D721Med (cell line): ENCODE results near the gene POLR2J2.
"Not testable (repeated sequence)": the region's sequence is repeated elsewhere in the genome, so short reads cannot be mapped to it uniquely, and the experiment has no call there.

ENCODE experiments used
- DNase-seq: peaks from one replicate; pipeline ENCODE4 v3.0.0; 2011; ENCODE audit warnings: low spot score; ENCODE audit not compliant: insufficient read length
- FAIRE-seq: peaks from 2 replicates; lab custom pipeline; 2011; peaks lifted over from hg19 to GRCh38; lab: Jason Lieb, UNC
- TF ChIP-seq, protein P1 (sequence below): IDR thresholded peaks from 2 replicates; pipeline ENCODE4 v1.5.1; 2012; ENCODE audit warnings: mild to moderate bottlenecking, control low read depth; ENCODE audit not compliant: insufficient read depth; ENCODE audit errors: missing control alignments

POLR2J2 gene

GRCh38 chr7:102671166-102671955, at the start of gene POLR2J2:
TSS of gene POLR2J2 (minus strand) at chr7:102671663. CDS start at chr7:102671601, 62 bp downstream.
- TF ChIP-seq, protein P1, sequence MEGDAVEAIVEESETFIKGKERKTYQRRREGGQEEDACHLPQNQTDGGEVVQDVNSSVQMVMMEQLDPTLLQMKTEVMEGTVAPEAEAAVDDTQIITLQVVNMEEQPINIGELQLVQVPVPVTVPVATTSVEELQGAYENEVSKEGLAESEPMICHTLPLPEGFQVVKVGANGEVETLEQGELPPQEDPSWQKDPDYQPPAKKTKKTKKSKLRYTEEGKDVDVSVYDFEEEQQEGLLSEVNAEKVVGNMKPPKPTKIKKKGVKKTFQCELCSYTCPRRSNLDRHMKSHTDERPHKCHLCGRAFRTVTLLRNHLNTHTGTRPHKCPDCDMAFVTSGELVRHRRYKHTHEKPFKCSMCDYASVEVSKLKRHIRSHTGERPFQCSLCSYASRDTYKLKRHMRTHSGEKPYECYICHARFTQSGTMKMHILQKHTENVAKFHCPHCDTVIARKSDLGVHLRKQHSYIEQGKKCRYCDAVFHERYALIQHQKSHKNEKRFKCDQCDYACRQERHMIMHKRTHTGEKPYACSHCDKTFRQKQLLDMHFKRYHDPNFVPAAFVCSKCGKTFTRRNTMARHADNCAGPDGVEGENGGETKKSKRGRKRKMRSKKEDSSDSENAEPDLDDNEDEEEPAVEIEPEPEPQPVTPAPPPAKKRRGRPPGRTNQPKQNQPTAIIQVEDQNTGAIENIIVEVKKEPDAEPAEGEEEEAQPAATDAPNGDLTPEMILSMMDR: peak; percentile 19
- DNase-seq, FAIRE-seq: not testable (repeated sequence)

DNA sequence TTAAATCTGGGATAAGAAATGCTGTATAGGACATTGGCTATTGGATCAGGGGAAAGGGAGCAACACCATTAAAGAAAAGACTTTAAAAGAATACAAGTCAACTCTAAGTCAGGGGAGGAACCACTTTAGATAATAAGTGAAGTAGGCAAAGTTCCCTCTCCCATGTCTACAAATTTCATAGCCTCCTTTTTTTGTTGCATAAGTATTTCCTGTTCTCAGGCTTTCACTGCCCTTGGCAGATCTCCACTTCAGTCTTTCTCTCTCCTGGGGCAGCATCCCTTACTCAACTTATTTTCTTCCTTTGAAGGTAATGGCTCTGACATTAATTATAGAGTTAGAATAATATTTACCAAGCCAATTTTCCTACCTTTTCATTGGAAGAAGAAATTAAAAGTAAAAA, 47.0 kb upstream of the POLR2J2 start:
- FAIRE-seq: not testable (repeated sequence)

DNA sequence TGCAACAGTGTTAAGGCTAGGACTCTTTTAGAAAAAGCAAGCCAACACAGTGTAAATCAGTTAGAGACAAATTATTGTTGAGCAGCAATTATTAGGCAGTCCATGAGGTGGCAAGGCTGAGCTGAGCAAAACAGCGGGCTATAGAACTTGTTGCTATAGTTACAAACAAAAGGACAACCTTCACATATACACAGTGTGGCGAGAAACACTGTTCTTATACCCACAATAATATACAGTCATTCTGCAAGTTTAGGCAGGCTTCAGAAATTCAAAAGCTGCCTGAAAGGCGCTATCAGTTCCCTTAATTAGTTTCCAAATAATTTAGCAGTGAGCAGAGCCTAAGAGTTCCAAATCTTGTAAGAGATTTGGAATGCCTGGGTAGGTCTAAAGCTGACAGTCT, 44.3 kb upstream of the POLR2J2 start:
- not testable (repeated sequence) for DNase-seq, FAIRE-seq

More for the DNA sequence above, 47.0 kb upstream of the POLR2J2 start:
- not testable (repeated sequence) for DNase-seq

GRCh38 chr7:102714774-102715522, 43.5 kb upstream of the POLR2J2 start:
- not testable (repeated sequence) for DNase-seq, FAIRE-seq

GRCh38 chr7:102713691-102714080, 42.2 kb upstream of the POLR2J2 start:
- not testable (repeated sequence) for FAIRE-seq, DNase-seq

DNA sequence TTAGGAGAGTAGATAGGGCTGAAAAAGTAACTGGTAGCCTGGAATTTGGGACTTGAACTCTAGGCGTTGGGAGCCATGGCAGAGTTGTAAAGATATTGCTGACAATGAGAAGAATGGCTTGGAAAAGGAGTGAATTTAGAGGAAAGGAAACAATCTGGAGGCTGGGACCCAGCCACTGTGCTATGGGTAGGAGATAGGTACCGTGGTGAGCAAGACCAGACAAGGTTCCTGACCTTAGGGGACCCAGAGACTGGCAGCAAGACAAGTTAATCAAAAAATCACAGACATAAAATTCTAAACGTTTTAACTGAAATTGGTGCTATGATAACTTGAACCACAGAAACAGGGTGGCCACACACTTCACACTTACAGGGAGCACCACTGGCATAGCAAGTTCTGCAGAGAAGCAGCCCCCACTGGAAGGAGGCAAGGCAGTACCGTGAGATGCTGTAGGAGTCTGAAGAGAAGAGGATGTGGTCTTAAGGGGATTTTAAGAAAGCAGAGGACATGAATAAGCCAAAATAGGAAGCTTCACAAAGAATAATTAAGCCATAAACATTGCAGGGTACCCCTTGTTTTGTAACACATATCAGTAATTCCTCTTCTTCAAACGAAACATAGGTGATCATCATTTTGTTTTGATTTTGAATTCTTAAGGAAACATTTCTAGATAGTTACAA, 41.7 kb upstream of the POLR2J2 start:
- DNase-seq, FAIRE-seq: not testable (repeated sequence)

DNA sequence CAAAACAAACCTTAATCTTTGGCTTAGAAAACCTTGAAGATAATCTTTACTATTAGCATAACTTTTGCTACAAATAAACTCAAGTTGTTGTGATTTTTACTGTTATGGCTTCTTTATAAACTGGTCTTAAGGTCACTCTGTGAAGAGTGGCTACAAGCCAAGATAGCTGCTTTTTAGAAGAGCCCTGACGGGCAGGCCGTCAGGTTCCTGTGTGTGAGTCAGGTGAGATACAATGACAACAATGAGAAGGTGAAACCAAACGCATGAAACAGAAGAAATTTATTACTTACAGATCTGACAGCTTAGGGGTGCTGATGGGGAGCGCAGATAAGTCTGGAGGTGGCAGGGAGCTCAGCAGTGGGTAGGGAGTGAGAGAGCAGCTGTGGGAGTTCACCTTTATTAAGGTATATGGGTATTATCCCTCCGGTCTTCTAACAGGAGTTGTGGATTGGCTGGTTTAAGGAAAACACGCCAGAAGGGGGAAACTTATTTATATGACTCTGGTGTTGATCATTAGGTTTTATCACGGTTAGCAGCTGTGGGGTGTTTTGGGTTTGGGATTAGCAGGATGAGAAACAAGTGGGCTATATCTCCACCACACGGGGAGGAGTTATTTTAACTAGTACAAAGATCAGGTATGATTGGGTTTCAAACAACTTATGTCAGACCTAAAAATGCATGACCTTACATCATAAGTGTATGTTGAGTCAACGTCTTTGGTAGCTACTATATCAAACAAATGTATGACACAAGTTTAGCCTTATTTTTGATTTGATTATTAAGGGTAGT, 27.7 kb upstream of the POLR2J2 start:
- DNase-seq, FAIRE-seq: not testable (repeated sequence)

DNA sequence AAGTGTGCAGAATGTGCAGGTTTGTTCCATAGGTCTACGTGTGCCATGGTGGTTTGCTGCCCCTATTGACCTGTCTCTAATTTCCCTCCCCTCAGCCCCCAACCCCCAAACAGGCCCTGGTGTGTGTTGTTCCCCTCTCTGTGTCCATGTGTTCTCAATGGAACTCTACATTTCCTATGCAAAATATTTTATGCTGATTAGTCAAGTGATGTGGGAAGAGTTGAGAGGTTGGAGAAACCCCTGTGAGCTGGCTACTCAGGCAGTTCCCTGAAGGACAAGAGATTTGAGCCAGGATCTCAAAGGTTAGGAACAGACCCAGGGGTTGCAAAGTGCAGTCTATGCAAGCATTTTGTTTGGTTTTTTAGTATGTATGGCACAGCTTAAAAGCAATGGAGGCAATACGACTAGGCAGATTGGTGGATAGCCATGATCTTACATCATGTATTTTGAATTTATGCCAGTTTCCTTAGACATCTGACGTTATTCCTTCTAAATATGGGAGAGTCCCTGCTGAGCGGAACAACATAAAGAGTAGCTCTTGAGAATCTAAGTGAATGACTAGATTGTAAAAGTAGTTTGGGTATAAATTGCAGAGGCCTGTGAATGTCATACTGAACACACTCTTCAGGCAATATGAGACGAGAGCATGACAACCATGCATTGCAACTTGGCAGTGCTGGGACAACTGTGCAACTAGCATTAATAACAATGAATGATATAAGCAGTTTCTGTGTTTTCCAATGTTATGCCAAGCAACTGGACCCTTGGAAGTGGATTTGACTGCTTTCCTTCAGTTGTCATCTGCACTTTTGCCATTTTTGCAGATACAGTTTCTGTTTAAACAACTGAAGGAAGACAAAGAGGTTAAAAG, 26.4 kb upstream of the POLR2J2 start:
- not testable (repeated sequence) for DNase-seq, FAIRE-seq

GRCh38 chr7:102696009-102696408, 24.5 kb upstream of the POLR2J2 start:
- not testable (repeated sequence) for DNase-seq, FAIRE-seq

DNA sequence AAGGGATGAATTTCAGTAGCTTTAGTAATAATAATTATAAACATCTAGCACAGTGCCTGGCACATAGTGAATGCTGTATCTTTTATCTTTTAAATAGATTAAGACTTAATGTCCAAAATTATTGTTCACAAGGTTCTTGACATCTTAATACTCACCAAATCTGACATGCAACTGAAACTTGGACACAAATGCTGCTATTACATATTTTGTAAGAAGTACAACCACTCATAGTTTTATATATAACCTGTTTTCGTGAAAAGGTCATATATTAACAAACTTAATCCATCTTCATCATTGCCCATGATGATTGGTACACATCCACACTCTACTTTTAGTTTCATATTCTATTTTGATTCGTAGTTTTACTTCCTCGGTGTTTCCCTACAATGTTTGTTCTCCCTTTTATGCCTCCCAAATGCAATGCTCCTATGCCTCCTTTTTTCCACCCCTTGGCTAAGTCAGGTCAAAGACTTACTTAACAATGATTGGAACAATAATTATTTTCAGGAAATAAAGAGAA, 23.6 kb upstream of the POLR2J2 start:
- not testable (repeated sequence) for FAIRE-seq

DNA sequence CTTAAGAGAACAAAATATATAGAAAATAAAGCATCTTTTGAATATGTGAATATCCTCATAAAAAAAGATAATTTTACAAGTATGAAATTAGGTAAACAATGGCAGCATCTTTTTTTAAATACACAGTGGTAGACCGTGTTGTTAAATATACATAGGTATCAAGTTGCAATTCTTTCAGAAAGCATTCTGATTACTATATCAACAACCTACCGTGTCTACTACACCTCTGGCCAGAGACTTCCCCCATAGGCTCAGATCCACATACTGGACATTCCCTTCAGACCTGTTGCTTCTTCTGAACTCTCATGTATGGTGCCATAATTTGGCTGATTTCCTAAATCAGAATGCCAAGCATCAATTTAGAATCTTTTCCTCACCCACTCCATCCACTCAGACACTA, 22.5 kb upstream of the POLR2J2 start:
- FAIRE-seq, DNase-seq: not testable (repeated sequence)

More for the DNA sequence above, 23.6 kb upstream of the POLR2J2 start:
- DNase-seq: not testable (repeated sequence)

GRCh38 chr7:102690602-102691001, 19.1 kb upstream of the POLR2J2 start:
- FAIRE-seq, DNase-seq: not testable (repeated sequence)

- not testable (repeated sequence) for FAIRE-seq, DNase-seq
Observed at GRCh38 chr7:102689436-102690282, 18.2 kb upstream of the POLR2J2 start.

DNA sequence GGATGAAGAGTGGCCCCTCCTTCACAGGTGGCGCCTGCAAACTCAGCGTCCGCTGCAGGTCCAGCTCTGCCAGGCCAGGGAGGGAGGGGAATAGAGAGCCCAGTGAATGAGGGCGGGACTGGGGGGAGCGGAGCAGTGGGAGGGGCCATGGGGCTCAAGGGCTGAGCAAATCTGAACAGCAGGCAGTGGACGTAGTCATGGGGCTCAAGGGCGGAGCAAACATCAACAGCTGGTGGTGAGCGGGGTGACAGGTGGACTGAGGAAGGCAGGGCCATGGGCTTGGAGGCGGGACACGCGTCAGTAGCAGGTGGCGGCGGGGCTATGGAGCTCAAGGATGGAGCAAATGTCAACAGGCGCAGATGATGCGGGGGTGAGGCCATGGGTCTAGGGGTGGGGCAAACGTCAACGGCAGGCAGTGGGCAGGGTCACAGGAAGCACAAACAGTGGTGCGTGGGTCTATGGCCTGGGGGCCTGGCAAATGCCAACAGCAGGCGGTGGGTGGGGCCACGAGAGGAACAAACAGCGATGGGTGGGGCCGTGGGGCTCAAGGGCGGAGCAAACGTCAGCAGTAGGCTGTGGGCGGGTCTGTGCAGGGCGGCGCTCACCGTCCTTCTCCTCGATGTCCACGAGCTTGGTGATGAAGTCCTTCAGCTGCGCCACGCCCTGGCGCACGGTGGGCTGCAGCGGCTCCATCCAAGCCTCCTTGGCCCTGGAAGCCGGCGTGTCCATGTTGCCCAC, 17.0 kb upstream of the POLR2J2 start:
- DNase-seq: not testable (repeated sequence)

DNA sequence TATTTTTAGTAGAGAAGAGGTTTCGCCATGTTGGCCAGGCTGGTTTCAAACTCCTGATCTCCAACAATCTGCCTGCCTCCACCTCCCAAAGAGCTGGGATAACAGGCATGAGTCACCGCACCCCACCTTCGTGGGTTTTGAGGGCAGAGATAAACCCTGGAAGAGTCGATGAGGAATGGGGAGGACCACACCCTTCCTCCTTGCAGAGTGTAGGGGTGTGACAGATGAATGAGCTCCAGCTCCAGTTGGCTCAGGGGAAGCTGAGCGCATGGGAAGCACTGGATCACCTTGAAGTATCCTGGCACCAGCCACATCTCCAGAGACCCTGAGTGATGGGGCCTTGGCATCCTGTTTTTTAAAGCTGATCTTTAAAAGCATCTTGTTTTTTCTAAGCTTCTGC, 11.1 kb upstream of the POLR2J2 start:
- FAIRE-seq, DNase-seq: not testable (repeated sequence)

More for the DNA sequence above, 17.0 kb upstream of the POLR2J2 start:
- not testable (repeated sequence) for FAIRE-seq
